WTC11 (cell line): ENCODE data around the gene ZNF429.

Experiments
- CREB1 ChIP-seq: sonication (generic); formaldehyde crosslinking; IDR thresholded peaks from 2 replicates; pipeline ENCODE4 v1.8.0; 2023; ENCODE audit warnings: mild to moderate bottlenecking, missing genetic modification reagents
- TF ChIP-seq, protein P1 (sequence below): fragments of 200-600 bp; IDR thresholded peaks from 2 replicates; pipeline ENCODE4 v1.8.0; 2022; ENCODE audit warnings: antibody characterized with exemption

DNA sequence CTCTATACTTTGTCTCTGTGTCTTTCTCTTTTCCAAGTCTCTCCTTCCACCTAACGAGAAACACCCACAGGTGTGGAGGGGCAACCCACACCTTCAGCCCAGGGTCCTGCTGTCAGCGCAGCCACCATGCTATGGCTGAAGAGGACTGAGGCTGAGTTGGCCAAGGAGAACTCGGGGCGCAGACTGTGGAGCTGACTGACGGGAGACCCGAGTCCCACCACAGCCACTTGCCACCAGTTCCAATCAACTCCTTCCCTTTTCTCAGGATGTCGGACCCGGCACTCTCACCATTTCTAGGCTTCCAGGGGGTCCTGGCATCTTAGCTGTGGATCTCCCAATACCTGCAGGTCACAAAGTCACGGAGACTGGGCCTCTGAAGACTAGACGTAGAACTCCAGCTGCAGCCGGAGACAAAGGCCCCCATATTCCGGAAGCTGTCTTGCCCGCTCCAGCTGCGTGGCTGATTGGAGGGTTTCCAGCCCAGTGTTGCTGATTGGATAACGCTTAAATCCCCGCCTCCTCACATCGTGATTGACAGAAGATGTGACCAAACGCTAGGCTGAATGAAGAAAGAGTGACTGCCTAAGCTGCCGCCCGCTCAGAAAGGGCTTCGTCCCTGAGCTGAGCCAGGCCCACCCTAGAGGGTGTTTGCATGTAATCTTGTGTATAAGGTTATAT, 63.6 kb downstream of the ZNF429 start:
- TF ChIP-seq CREB1 = no peak
- TF ChIP-seq, protein P1, sequence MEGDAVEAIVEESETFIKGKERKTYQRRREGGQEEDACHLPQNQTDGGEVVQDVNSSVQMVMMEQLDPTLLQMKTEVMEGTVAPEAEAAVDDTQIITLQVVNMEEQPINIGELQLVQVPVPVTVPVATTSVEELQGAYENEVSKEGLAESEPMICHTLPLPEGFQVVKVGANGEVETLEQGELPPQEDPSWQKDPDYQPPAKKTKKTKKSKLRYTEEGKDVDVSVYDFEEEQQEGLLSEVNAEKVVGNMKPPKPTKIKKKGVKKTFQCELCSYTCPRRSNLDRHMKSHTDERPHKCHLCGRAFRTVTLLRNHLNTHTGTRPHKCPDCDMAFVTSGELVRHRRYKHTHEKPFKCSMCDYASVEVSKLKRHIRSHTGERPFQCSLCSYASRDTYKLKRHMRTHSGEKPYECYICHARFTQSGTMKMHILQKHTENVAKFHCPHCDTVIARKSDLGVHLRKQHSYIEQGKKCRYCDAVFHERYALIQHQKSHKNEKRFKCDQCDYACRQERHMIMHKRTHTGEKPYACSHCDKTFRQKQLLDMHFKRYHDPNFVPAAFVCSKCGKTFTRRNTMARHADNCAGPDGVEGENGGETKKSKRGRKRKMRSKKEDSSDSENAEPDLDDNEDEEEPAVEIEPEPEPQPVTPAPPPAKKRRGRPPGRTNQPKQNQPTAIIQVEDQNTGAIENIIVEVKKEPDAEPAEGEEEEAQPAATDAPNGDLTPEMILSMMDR = no peak
